ENCODE measurements around the gene TEAD4. TPM values are rescaled to one million over a fixed set of nuclear protein-coding genes. Genes with fewer than 3 reads are reported as not detected.

Gene TEAD4
- total and polyA plus RNA-seq, 2 donors (not counting 1 experiment from before 2014, with no cell fraction given): not detected

- Mint-ChIP-seq H3K27ac (no peak overlapping the region), H3K27me3 (no peaks in the 10 kb centered on the region), H3K9me3 (ENCODE audit: insufficient read depth) (no peaks in the 10 kb centered on the region), H3K4me1 (no peaks in the 10 kb centered on the region), H3K4me3 (no peak overlapping the region)
- Histone ChIP-seq H3K79me2 (ENCODE audit: control insufficient read depth, insufficient read depth, low read length) (no peaks in the 10 kb centered on the region), H3K4me1 (ENCODE audit: control insufficient read depth in 2 of 2, insufficient read depth in 2 of 2, low read length in 2 of 2) (no peaks in the 10 kb centered on the region), H3K4me2 (replicated peaks; ENCODE audit: low read depth, low read length, poor library complexity, severe bottlenecking) (no peak overlapping the region), H3K4me3 (ENCODE audit: control extremely low read depth in 1 of 5, extremely low read depth in 1 of 5, insufficient read depth in 1 of 5, low read depth in 2 of 5, low read length in 4 of 5) (no peak overlapping the region), H3K36me3 (replicated peaks in 1 of 2; ENCODE audit: control extremely low read depth in 1 of 2, control insufficient read depth in 1 of 2, extremely low read depth in 1 of 2, insufficient read depth in 2 of 2, low read length in 1 of 2) (no peaks in the 10 kb centered on the region), H4K20me1 (ENCODE audit: control insufficient read depth, insufficient read depth, low read length, poor library complexity, severe bottlenecking) (no peaks in the 10 kb centered on the region), H3K9ac (ENCODE audit: low read length) (no peak overlapping the region), H3K9me3 (ENCODE audit: control extremely low read depth in 1 of 3, control insufficient read depth in 2 of 3, insufficient read depth in 1 of 3, low read length in 2 of 3) (peaks cover 0 to 3% (median 0%) of the 10 kb centered on the region in 3 donors), H2AFZ (ENCODE audit: insufficient read depth, low read depth, low read length, poor library complexity, severe bottlenecking) (no peak overlapping the region), H3K27me3 (replicated peaks in 1 of 4; ENCODE audit: control extremely low read depth in 1 of 4, control insufficient read depth in 3 of 4, insufficient read depth in 4 of 4, low read length in 3 of 4) (no peaks in the 10 kb centered on the region), H3K27ac (ENCODE audit: low read length in 2 of 2) (no peak overlapping the region)
- DNase-seq: no peak
- no peak for TF ChIP-seq CTCF (IDR thresholded peaks at IDR 0.05)
- ChIA-PET POLR2A (no interaction called here), CTCF (interaction anchor here (1.0 kb wide), 1 partner anchor 13 kb away, joined by 4 read pairs; no protein-coding TSS in a partner anchor)
- intact Hi-C loops (cut with micrococcal nuclease): no loop called here
- ATAC-seq (ENCODE audit: low read depth): no peak
- 91% methylated on average over 7 of the region's 9 CpGs for WGBS (ENCODE audit: insufficient coverage)
Measured at GRCh38 chr12:3086729-3087323, 127.6 kb downstream of the TEAD4 start.

- DNase-seq: no peak
- Histone ChIP-seq H3K36me3 (replicated peaks in 1 of 2; ENCODE audit: control extremely low read depth in 1 of 2, control insufficient read depth in 1 of 2, extremely low read depth in 1 of 2, insufficient read depth in 2 of 2, low read length in 1 of 2) (no peaks in the 10 kb centered on the region), H3K9me3 (ENCODE audit: control extremely low read depth in 1 of 3, control insufficient read depth in 2 of 3, insufficient read depth in 1 of 3, low read length in 2 of 3) (peaks cover 0 to 3% (median 0%) of the 10 kb centered on the region in 3 donors), H3K4me1 (ENCODE audit: control insufficient read depth in 2 of 2, insufficient read depth in 2 of 2, low read length in 2 of 2) (no peaks in the 10 kb centered on the region), H3K27me3 (replicated peaks in 1 of 4; ENCODE audit: control extremely low read depth in 1 of 4, control insufficient read depth in 3 of 4, insufficient read depth in 4 of 4, low read length in 3 of 4) (no peaks in the 10 kb centered on the region), H3K79me2 (ENCODE audit: control insufficient read depth, insufficient read depth, low read length) (no peaks in the 10 kb centered on the region), H3K4me3 (ENCODE audit: control extremely low read depth in 1 of 5, extremely low read depth in 1 of 5, insufficient read depth in 1 of 5, low read depth in 2 of 5, low read length in 4 of 5) (no peak overlapping the region), H3K9ac (ENCODE audit: low read length) (no peak overlapping the region), H2AFZ (ENCODE audit: insufficient read depth, low read depth, low read length, poor library complexity, severe bottlenecking) (no peak overlapping the region), H3K4me2 (replicated peaks; ENCODE audit: low read depth, low read length, poor library complexity, severe bottlenecking) (no peak overlapping the region), H4K20me1 (ENCODE audit: control insufficient read depth, insufficient read depth, low read length, poor library complexity, severe bottlenecking) (no peaks in the 10 kb centered on the region), H3K27ac (ENCODE audit: low read length in 2 of 2) (no peak overlapping the region)
- H3K9me3 Mint-ChIP-seq (ENCODE audit: insufficient read depth): no peaks in the 10 kb centered on the region
- no peak overlapping the region for H3K4me3 Mint-ChIP-seq
- no peak for ATAC-seq (ENCODE audit: low read depth)
- WGBS (ENCODE audit: insufficient coverage): 93% methylated on average over 11 of the region's 11 CpGs
- H3K27me3 Mint-ChIP-seq: no peaks in the 10 kb centered on the region
- CTCF ChIA-PET: no interaction called here
- POLR2A ChIA-PET: no interaction called here
- no peak overlapping the region for H3K27ac Mint-ChIP-seq
- intact Hi-C loops (cut with micrococcal nuclease): no loop called here
- no peak for TF ChIP-seq CTCF (IDR thresholded peaks at IDR 0.05)
- no peak for TF ChIP-seq EZH2 (IDR thresholded peaks at IDR 0.05; ENCODE audit: borderline replicate concordance, insufficient read depth, low read depth, low read length, poor library complexity, severe bottlenecking)
- no peaks in the 10 kb centered on the region for H3K4me1 Mint-ChIP-seq
Measured at GRCh38 chr12:3087758-3088650, 128.8 kb downstream of the TEAD4 start.

All from B cell (primary cell).